ENCODE results near the gene MRLN.
"Not testable (repeated sequence)": the region's sequence is repeated elsewhere in the genome, so short reads cannot be mapped to it uniquely, and the experiment has no call there.

Gene MRLN

GRCh38 chr10:59744762-59745161 is 8.5 kb downstream of the MRLN start:
- DNase-seq: not testable (repeated sequence)

- DNase-seq: not testable (repeated sequence)
These were observed 9.1 kb downstream of the MRLN start for GRCh38 chr10:59744156-59744555.

DNA sequence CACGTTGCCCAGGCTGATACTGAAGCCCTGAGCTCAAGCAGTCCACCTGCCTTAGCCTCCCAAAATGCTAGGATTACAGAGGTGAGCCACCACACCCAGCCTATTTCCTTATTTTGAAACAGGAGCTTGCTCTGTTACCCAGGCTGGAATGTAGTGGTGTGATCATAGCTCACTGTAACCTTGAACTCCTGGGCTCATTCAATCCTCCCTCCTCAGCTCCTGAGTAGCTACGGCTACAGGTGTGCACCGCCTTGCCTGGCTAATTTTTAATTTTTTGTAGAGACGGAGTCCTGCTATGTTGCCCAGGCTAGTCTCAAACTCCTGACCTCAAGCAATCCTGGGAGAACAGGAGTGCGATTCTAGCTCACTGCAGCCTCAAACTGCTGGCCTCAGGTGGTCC is 11.7 kb downstream of the MRLN start:
- no peak for DNase-seq

GRCh38 chr10:59741048-59741447 is 12.2 kb downstream of the MRLN start:
- no peak for DNase-seq

GRCh38 chr10:59736749-59737148 is 16.5 kb downstream of the MRLN start:
- DNase-seq: no peak

- DNase-seq: no peak
These were observed 18.0 kb downstream of the MRLN start for GRCh38 chr10:59735296-59735695.

- DNase-seq: no peak
These were observed 19.2 kb downstream of the MRLN start for GRCh38 chr10:59734014-59734462.

GRCh38 chr10:59733321-59734013 is 19.8 kb downstream of the MRLN start:
- not testable (repeated sequence) for DNase-seq

DNA sequence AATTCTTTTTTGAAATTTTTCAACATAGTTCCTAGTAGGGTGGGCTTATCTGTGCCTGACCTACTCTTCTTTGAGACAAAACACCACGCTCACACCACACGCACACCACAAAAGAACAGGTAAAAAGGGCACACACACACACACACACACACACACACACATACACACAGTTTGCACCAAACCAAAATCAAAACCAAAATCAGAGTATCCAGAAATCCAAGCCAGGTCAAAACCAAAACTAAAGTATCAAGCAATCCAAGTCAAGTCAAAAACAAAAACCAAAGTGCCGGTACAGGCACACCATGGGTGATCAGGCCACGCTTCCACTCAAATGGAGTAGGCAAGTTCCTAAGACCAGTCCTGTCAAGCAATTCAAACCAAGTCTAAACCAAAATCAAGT is 20.4 kb downstream of the MRLN start:
- not testable (repeated sequence) for DNase-seq

GRCh38 chr10:59729167-59729566 is 24.1 kb downstream of the MRLN start:
- DNase-seq: not testable (repeated sequence)

DNA sequence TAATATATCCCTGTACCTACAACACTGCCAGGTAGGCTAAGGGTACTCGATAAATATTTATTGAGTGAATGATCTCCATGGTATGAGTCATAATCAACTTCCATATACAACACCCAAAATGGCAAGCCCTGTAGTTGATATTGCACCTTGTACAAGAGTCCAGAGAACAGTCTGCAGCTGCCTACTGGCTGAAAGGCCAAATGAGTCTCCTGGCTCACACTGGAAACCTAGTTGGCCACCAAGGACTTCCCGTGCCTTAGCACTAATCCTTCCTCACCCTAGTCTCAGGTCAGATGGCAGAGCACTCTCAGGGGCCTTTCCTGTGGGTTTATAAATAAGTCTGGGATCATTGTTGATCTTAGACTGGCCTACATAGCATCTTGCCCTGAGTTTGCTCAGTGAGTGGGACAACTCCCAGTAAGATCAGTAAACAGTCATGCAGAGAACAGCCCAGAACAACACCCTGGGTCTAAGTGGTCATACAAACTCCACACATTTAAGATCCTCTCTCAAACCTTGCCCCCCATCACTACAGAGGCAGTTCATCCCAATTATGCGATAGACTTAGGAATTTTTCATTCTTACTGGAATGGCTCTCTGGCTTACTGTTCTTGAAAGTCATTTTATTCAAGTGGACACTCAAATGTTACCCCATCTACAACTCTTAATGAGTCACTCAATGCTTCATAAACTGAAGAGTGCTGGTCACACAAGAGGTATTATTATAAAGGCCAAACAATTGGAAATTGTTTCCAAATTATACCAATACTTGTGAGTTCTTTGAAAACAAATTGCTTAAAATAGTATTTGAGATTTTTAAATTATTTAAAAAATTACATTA is 28.9 kb downstream of the MRLN start:
- DNase-seq: no peak

GRCh38 chr10:59720377-59720776 is 32.9 kb downstream of the MRLN start:
- no peak for DNase-seq

DNA sequence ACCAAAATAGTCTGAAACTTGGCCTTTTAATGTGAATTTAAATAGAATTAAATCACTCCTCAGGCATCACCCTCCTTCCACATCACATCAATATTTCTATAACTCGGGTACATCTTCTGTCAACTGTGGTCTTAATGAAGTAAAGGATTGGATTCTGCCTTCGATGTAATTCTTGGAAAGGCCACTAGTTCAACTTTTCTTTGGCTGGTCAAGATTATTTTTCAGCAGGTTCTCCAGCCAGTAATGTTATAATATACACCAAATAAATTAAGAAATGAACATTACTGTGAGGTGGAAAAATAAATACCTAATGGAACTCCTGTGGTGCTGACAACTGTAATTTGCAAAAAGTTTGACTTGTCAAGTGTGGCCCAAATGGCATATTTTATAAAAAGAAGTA is 33.9 kb downstream of the MRLN start:
- no peak for DNase-seq

GRCh38 chr10:59718257-59718656 is 35.0 kb downstream of the MRLN start:
- no peak for DNase-seq

DNA sequence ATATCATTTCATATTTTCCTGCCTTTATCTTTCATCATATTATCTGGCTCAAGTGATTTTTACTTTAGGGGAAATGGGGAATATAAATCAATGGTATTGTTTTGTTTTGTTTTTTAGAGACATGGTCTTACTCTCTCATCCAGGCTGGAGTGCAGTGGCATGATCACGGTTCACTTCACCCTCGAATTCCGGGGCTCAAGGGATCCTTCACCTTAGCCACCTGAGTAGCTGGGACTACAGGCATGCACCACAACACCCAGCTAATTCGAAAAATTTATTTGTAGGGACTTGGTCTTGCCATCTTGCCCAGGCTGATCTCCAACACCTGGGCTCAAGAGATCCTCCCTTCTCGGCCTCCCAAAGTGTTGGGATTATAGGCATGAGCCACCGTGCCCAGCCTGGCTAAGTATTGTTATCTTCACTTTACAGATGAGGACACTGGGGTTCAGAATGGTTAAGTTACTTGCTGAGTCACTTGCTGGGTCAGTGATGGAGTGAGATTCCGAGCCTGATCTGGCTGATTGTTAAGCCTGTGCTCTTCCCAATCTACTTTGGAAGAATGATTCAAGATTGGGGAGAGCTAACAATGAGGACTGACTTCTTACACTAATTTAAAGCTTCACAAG is 39.9 kb downstream of the MRLN start:
- no peak for DNase-seq

- no peak for DNase-seq
These were observed 41.3 kb downstream of the MRLN start for GRCh38 chr10:59711871-59712494.

GRCh38 chr10:59709395-59710125 is 43.7 kb downstream of the MRLN start, which contains the start of gene SLC16A9:
TSS of gene SLC16A9 (minus strand) at chr10:59709850. CDS start at chr10:59684291, 25,559 bp downstream.
- DNase-seq: peak; percentile 39 to 68

- peak in 1 of 2 donors; percentile 27 for DNase-seq
These were observed 44.4 kb downstream of the MRLN start for GRCh38 chr10:59708816-59709394.

DNA sequence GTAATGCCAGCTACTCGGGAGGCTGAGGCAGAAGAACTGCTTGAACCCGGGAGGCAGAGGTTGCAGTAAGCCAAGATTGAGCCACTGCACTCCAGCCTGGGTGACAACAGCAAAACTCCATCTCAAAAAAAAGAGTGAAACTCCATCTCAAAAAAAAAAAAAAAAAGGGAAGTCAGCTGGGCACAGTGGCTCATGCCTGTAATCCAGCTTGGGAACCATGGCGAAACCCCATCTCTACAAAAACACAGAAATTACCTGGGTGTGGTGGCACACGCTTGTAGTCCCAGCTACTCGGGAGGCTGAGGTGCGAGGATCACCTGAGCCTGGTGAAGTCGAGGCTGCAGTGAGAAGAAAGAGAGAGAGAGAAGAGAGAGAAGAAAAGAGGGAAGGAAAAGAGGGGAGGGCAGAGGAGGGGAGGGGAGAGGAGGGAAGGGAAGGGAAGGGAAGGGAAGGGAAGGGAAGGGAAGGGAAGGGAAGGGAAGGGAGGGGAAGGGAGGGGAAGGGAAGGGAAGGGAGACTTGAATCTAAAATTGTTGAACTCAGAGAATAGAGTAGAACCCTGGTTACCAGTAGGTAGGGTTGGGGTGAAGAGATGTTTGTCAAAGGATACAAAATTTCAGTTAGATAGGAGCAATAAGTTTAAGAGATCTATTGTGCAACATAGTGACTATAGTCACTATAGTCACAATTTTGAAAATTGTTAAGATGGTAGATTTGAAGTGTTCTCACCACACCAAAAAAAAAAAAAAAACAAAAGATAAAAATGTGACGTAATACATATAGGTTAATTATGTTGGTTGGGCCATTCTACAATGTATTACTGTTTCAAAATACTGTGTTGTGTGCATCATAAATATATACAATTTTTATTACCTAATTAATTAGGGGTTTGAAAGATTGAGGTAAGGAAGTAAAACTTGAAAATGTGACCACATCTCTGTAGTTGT is 46.1 kb downstream of the MRLN start:
- no peak for DNase-seq

DNA sequence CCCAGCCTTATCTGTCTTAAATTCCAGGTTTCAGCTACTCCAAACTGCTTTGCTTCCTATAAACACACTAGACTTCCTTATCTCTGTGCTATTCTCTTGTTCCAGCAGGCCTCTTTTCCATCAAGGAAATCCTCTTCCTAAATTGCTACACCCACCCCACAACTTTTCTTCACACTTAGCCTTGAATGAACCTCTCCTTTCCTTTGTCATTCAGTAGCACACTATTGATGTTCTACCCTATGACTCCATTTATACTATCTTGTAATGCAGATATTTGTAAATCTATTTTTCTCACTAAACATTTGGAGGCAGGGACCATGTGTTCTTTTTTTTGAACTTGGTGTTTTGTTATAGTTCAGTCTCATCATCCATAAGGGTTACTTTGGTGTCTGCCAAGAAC is 47.3 kb downstream of the MRLN start:
- DNase-seq: no peak

GRCh38 chr10:59704630-59705029 is 48.6 kb downstream of the MRLN start:
- DNase-seq: no peak

Data from stimulated activated CD4-positive, alpha-beta T cell treated with anti-CD3 and anti-CD28 coated beads, Interleukin-2, amount 100 ng/mL, for 24 hours (primary cell).